Stimulated activated CD4-positive, alpha-beta T cell treated with anti-CD3 and anti-CD28 coated beads, TNF-alpha, amount 100 ng/mL, for 24 hours (primary cell): ENCODE data around the gene NKAIN1.
"Not testable (repeated sequence)": the region's sequence is repeated elsewhere in the genome, so short reads cannot be mapped to it uniquely, and the experiment has no call there.

ENCODE experiments used
- DNase-seq, 3 experiments: peaks; one replicate each; pipeline ENCODE4 v3.0.0-alpha.2; 2020; ENCODE audit warnings: low read depth in 3 of 3

Gene NKAIN1

DNA sequence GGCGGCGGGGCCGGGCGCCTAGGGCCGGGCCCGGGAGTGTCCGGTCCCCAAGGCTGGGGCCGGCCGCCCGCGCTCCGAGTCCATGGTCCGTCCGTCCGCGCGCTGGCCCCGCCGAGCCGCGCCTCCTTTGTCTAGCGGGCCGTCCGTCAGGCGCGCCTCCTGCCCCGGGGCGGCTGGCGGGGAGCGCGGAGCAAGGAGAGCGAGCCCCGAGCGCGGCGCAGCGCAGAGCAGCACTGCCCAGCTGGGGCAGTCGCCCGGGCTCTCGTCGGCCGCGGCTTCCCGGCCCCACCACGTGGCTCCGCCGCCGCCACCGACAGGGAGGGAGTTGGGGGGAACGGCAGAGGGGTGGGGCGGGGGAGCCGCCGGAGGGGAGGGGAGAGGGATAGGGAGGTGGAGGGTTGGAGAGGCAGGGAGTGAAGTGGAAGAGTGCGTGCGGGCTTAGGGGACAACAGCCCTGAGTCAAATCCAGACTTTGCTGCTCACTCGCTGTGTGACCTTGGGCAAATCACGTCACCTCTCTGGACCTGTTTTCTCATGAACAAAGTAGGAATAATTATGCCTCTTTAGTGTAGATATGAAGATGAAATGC lies at the start of gene NKAIN1:
TSS of gene NKAIN1 (minus strand) at position 235 of the 589 bp plus-strand sequence. CDS start 340 bp downstream, outside the sequence.
- no peak for DNase-seq

DNA sequence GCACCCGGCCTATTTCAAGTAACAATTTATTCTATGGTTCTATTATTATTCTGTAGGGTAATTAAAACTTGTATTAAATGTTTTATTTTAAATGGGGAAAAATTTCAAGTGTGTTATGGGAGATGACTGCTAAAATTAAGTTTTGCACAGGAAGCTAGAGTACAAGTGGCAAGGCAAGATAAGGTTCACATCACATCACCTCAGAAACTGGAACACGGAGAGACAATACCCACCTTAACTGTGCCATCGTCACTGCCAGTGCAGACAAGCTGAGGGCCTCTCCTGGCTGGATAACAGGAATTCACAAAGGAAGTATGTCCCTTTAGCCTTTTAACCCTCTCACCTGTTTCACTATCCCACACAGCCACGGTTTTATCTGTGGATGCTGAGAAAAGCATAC lies 49.3 kb upstream of the NKAIN1 start:
- DNase-seq: no peak

DNA sequence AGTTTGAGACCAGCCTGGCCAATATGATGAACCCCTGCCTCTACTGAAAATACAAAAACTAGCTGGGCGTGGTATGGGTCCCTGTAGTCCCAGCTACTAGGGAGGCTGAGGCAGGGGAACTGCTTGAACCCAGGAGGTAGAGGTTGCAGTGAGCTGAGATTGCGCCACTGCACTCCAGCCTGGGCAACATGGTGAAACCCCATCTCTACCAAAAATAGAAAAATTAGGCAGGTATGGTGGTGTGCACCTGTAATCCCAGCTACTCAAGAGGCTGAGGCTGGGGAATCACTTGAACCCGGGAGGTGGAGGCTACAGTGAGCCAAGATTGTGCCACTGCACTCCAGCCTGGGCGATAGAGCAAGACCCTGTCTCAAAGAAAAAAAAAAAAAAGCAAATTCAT lies 48.1 kb upstream of the NKAIN1 start:
- DNase-seq: not testable (repeated sequence)

DNA sequence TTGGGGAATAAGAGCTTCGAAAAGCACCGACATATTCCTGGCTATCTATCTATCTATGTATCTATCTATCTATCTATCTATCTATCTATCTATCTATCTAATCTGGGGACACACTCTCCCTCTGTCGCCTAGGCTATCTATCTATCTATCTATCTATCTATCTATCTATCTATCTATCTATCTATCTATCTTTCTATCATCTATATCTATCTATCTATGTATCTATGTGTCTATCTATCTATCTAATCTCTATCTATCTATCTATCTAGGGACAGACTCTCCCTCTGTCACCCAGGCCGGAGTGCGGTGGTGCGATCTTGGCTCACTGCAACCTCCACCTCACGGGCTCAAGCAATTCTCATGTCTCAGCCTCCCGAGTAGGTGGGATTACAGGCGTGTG lies 42.7 kb upstream of the NKAIN1 start:
- DNase-seq: not testable (repeated sequence)

DNA sequence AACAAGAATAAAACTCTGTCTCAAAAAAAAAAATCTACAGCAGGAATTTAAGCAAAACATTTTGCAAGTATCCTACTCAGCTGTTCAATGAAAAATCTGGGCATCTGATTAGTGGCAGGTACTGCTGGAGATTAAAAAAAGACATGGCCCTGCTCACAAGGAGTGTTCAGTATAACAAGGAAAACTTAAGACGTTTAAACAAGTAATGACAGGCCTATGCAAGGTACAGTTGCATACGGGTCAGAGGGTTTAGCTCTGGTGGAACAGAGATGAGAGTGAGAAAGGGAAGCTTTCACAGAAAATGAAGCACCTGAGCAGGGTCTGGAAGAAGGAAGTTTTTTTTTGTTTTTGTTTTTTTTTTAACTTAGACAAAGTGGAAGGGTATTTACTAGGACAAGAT lies 33.9 kb upstream of the NKAIN1 start:
- DNase-seq: no peak

DNA sequence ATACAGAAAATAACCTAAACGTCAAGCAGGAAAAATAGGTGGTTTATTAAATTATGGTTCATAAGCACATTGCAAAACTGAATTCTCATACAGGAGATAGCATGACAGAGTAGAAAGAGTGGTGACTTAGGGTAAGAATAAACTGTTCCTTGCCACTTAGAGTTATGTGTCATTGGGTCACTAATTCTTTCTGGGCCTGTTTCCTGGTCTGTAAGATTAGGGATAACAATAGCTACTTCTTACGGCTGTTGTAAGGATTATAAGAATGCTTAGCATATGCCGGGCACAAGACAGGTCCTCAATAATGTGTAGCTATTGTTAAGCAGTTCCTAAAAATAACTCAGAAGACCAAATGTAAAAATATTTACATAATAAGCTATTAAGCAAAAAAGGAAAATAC lies 32.7 kb upstream of the NKAIN1 start:
- no peak for DNase-seq

DNA sequence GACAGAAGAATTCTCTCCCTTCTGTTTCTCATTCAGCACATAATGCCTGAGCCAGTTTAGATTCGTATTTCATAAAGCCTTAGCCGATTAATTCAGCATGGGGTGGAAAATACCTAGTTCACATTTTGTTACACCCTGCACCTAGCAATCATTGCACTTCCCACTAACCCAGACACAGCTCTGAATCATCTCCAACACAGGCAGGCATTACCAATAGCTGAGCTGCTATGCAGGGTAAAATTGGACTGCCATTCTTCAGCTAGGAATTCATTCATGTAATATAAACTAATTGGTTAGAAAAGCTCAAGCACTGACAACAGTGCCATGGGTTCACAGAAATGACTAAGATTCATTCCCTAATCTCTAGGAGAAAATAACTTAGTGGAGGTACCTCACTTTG lies 26.9 kb upstream of the NKAIN1 start:
- DNase-seq: no peak

DNA sequence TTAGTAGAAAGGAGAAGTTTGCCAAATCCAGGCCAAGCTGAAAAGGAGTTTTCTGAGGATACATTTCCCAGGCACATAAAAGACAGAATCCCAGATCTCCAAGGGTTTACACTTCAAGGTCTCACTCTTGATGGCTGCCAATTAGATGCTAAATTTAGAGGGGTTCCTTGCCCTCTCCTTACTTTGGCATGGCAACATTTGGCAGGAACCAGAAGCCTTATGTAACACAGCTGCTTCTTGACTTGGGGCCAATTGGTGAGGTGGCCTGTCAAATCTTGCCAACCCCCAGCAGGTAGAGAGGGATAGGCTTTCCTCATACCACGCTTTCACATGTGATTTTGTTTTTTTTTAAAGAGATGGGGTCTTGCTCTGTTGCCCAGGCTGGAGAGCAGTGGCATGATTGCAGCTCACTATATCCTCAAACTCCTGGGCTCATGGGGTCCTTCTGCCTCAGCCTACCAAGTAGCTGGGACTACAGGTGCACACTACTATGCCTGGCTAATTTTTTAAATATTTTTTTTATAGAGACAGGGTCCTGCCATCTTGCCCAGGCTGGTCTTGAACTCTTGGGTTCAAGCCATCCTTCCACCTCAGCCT lies 25.2 kb upstream of the NKAIN1 start:
- no peak for DNase-seq

DNA sequence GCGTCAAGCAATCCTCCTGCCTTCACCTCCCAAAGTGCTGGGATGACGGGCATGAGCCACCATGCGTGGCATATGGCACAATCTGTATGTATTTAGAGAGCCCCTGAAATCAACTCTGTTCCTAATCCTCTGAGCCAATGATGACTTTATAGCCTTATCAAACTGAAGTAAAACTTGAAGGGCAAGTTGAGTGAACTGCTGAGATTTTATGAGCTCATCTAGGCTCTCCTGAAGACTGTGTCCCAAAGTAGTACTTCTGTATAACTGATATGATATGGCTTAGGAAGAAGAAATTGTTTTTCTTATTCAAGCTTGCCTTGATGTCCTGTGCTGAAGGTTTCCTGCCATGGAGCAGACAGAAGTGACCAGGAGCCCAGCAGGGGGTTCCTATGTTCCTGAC lies 23.7 kb upstream of the NKAIN1 start:
- no peak for DNase-seq

DNA sequence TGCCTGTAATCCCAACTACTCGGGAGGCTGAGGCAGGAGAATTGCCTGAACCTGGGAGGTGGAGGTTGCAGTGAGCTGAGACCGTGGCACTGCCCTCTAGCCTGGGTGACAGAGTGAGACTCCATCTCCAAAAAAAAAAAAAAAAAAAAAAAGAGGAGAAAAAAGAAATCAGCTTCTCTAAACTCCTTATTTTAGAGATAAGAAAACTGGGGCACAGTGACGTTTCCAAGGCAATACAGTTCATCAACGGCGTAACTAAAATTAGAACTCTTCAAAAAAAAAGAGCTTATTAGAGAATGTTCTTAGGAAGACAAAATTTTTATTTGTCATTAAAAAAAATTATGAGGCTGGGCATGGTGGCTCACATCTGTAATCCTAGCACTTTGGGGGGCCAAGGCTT lies 22.7 kb upstream of the NKAIN1 start:
- DNase-seq: not testable (repeated sequence)

DNA sequence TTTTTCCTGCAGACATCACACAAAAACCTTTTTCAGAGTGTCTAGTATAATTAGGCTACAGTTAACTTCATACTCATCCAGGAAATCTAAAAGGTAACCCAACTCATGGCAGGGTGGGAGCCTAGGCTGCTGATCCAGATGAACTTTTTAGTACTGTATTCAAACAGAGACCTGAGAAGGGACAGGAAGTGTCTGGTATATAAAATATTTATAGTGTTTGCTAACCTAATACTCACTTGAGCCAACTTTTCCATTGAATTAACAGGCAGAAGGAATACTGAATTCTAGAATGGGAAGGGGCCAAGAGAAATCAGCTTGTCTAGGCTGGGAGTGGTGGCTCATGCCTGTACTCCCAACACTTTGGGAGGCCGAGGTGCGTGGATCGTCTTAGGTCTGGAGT lies 22.2 kb upstream of the NKAIN1 start:
- DNase-seq: no peak

DNA sequence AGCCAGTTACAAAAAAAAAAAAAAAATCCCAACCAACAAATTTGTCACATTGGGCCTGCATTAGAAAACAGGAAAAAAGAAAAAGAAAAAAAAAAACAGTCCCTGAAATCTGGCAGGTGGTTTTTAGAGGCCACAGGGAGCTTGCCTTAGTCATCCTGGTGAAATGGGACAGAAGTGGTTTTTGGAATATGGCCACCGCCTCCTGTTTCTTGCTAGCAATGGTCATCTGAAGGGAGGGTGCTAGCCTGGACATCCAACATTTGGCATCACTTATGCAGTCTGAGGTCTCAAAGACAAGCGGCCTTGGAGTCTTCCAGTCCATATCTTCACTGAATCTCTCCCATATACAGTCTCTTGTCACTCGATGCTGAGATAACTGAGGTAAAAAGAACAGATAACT lies 20.1 kb upstream of the NKAIN1 start:
- DNase-seq: no peak

DNA sequence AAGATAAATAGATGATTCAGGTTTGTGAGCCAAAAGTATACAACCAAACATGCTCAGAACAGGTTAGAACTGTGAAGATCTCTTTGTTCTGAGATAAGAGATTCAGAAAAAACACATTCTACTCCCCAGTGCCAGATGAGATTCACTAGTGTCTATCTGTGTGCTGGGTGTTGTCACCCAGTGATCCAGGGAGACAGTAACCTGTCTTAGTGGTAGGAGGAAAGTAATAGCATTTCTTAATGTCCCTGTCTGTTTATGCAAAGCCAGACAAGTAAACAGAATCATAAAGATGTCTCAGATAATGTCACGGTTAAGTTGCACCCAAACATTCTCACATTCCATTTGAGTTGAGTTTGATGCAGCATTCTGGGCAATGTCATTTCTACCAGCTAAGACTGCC lies 18.9 kb upstream of the NKAIN1 start:
- no peak for DNase-seq

DNA sequence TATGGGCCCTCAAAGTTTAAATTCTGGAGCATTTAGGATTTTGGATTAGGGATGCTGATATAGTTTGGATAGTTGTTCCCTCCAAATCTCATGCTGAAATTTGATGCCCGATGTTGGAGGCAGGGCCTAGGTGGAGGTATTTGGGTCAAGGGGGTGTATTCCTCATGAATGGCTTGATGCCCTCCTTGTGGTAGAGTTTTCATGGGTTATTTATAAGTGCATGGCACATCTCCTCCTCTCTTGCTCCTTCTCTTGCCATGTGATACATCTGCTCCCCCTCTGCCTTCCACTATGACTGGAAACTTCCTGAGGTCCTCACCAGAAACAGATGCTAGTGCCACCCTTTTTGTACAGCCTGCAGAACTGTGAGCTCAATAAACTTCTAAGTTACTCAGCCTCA lies 17.5 kb upstream of the NKAIN1 start:
- DNase-seq: no peak

DNA sequence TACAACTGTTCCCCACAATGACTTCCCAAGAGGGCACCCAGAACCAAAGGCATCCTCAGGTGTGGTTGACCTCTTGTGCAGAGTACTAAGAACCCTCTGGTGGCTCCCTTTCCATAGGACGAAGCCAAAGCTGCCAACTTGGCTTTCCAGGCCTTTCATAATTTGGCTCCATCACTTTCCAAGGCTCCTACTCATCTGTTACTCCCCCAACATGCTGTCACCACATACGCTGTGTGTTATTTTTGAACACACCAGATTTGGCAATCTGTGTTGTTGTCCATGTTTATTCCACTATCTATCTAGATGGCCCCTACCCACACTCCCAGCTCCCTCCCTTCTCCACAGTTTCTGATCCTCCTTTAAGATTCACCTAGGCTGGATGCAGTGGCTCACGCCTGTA lies 10.2 kb upstream of the NKAIN1 start:
- no peak for DNase-seq

DNA sequence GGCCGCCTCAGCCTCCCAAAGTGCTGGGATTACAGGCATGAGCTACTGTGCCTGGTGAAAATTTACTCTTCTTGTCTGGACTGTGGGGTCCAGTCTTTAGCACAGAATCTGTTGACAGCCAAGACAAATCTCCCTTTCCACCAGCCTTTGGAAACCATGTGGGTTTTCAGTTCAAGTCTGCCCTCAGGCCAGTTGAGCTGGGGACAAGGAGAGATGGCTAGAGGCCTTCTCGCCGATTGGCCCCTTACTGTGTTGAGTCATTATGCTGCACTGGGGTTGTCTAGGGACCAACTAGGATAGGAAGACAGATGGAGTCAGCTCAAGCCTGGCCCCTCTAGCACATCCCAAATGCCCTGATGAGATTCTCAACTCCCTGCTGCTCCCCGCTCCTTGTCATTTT lies 8.6 kb upstream of the NKAIN1 start:
- no peak for DNase-seq

DNA sequence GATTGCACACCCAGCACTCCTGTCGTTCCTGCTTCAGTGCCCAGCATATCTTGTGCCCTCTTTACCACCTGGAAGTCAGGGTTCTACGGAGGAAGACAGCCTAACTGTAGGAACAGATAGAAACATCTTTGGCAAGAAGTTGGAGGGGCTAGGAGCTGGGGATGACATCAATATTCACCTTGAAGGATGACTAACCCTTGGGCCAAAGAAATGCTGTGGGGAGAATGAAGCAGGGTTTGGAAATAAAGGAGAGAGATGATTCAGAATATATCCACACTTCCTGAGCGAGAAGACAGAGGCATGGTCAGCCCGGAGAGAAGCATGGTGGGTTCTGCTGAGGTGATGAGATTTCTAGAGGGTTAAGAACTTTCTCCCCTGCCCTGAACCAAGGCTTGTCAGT lies 4.6 kb upstream of the NKAIN1 start:
- DNase-seq: no peak

DNA sequence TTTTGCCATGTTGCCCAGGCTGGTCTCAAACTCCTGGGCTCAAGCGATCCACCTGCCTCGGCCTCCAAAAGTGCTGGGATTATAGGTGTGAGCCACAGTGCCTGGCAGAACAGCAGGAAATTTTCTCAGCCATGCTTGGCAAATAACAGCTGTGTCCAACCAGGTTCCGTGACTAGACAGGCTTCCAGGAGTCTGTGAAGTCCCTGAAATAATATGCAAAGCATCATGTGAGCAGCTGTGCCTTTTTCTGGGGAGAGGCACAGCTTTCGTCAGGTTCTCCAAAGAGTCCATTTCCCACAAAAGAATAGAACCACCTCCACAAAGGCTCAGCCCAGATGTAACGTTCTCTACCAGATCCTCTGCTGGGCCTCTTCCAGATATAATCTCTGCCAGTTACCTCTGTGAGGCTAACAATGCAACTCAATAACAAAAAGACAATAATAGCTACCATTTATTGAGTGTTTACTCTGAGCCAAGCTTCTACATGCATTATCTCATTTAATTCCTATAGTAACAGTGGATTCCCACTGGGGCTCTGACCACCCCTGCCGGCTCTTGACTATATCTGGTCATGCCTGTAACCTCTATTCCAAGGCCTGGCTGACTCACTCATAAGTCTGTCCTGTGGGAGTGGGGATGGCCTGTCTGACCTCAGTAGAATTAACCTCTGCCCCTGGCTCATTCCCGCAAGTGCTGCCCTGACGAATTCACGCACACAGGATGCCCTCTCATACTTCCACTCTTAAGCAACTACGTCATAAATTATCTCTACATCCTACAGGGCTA lies 4.0 kb upstream of the NKAIN1 start:
- no peak for DNase-seq

DNA sequence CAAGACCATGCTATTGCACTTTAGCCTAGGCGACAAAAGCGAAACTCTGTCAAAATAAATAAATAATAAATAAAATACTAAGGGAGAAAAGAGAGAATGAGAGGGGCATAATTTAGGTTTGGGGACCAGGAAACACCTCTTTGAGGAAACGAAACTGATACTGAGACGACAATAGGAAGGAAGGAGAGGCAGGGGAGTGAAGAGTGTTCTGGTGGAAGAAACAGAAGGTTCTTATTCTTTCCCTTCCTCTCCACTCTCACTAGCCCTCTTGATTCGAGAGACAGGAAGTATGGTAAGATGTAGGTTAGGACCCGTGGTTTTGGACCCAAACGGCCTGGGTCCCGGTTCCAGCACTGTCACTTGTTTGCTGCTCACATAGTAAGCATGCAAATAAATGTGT lies 1.6 kb upstream of the NKAIN1 start:
- DNase-seq: no peak

DNA sequence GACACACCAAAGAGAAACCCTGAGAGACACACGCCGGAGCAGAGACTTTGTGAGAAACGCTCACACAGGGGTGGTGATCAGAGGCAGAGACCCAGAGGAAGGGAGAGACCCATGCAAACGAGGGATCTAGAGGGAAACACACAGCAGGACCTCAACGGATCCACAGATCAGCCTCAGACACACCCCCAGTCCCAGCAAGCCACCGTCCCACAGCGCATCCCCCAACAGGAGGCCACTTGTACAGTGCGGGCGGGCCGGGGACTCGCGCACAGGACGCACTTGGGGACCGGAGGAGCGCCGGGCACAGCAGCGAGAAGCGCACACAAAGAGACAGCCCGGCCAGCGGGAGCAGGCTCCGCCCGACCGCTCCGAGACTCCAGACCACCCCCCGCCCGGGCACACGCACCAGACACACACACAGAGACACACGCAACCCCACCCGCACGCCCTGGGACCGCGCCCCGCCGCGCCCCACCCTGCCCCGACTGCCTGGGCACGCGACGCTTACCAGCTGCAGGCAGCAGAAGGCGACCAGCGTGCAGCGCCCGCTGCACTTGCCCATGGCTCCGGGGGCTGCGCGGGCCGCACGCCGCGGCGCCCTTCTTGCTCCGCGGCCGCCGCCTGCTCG lies 587 bp downstream of the NKAIN1 start:
- DNase-seq: no peak

DNA sequence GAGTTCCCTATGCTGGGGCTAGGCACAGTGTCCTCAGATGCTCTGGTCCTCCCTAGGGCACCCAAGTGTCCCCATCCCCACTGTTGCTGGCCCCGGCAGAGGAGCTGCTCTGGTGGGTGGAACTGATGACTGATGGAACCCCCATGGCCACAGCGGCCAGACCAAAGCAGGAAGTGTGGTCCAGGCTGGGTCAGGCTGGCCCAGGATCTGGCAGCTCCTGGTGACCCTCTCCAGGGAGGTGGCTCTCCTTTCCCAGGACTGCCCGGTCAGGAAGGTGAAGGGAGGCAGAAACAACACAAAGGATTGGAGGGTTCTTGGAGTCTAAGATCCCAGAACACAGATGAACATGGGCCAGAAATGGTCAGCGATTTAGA lies 1.1 kb downstream of the NKAIN1 start:
- no peak for DNase-seq

DNA sequence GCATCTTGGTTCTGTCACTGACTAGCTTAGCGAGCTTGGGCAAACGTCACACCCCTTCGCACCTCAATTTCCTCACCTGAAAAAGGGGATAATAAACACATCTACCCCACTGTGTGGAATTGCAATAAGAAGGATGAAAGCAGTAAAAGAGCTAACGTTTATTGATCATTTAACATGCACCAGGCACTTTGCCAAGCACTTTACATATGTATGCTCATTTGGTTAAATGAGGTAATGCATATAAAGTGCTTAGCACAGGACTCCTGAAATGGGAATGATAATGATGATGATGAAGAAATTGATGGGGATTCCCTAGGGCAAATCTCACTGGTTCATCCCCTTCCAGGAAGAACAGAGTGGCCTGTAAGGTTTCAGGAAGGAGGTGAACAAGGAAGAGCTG lies 4.8 kb downstream of the NKAIN1 start:
- DNase-seq: no peak

DNA sequence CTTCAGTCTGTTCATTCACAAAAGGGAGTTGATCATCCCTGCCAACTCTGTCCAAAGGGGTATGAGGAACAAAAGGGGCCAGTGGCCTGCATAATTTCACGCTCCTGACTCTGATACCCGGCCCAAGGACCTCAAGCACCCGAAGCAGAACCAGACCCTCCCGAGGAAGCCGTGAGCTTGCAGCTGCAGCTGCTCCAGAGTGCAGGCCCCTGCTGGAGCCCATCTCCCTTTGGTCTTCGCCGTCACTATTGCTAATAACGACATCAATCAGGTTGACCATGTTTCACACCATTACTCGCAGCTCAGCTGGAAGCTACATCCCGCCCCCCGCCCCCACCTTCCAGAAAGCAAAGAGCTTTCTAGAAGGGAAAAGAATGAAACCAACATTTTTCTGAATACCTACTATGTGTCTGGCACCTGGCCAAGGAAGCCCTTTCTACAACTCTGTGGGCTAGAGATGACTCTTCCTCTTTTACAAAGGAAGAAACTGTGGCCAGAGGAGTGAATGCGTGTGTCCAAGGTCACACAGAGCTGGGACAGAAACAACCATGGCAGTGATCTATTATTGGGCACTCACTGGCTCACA lies 5.5 kb downstream of the NKAIN1 start:
- no peak for DNase-seq
